ENCODE data around the gene RHBDL1.

DNA sequence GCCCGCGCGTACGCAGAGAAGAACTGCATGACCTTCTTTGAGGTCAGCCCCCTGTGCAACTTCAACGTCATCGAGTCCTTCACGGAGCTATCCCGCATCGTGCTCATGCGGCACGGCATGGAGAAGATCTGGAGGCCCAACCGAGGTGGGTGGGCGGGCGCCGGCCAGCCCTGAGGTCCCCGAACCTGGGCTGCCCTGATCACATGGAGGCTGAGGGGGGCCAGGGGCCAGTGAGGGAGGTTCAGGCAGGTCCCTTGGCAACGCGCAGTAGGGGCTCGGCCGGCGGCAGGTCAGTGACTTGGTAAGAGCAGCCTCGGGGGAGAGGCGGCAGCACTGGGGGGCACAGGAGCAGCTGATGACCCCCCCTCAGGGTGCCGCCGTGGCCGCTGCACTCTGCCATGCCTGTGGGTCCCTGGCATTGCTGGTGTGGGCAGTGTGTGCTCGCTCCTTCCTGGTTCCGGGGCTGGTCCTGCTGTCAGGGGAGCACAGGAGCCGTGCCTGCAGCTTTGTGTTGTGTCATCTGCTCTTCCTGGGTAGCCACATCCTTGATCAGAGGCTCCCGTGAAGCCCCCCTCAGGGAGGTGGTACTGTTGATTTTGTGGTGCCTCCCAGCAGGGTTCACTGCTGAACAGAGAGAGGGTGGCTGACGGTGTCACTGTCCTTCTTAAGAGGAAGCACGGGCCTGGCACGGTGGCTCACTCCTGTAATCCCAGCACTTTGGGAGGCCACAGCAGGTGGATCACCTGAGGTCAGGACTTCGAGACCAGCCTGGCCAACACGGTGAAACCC is 49.3 kb upstream of the RHBDL1 start:
- TF ChIP-seq, protein P1, sequence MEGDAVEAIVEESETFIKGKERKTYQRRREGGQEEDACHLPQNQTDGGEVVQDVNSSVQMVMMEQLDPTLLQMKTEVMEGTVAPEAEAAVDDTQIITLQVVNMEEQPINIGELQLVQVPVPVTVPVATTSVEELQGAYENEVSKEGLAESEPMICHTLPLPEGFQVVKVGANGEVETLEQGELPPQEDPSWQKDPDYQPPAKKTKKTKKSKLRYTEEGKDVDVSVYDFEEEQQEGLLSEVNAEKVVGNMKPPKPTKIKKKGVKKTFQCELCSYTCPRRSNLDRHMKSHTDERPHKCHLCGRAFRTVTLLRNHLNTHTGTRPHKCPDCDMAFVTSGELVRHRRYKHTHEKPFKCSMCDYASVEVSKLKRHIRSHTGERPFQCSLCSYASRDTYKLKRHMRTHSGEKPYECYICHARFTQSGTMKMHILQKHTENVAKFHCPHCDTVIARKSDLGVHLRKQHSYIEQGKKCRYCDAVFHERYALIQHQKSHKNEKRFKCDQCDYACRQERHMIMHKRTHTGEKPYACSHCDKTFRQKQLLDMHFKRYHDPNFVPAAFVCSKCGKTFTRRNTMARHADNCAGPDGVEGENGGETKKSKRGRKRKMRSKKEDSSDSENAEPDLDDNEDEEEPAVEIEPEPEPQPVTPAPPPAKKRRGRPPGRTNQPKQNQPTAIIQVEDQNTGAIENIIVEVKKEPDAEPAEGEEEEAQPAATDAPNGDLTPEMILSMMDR (IDR thresholded peaks at IDR 0.05) = no peak
- TF ChIP-seq POLR2A (IDR thresholded peaks at IDR 0.05) = no peak

Measured in uterus (tissue), 2 donors.